Mesendoderm (in vitro differentiated cells): ENCODE data around the gene OSBPL1A.
"Not testable (repeated sequence)": the region's sequence is repeated elsewhere in the genome, so short reads cannot be mapped to it uniquely, and the experiment has no call there.

Source experiments
- DNase-seq: peaks from one replicate; pipeline ENCODE4 v3.0.0; 2013
- H2AK5ac ChIP-seq: 2 replicates; pipeline ENCODE4 v1.6.1; 2013; ENCODE audit warnings: low read length, inconsistent platforms
- H2BK120ac ChIP-seq: 2 replicates; pipeline ENCODE4 v1.6.1; 2013; ENCODE audit warnings: low read depth, mild to moderate bottlenecking, low read length, moderate library complexity, mixed read lengths
- H2BK15ac ChIP-seq: replicated peaks from 2 replicates; pipeline ENCODE4 v1.6.1; 2013; ENCODE audit warnings: low read depth, mild to moderate bottlenecking, moderate library complexity
- H2BK5ac ChIP-seq: 2 replicates; pipeline ENCODE4 v1.6.1; 2013; ENCODE audit warnings: low read length, inconsistent platforms
- H3K18ac ChIP-seq: 2 replicates; pipeline ENCODE4 v1.6.1; 2013; ENCODE audit warnings: mild to moderate bottlenecking, low read length, mixed read lengths
- H3K23ac ChIP-seq: one replicate; pipeline ENCODE4 v1.6.1; 2013; ENCODE audit warnings: low read length
- H3K27ac ChIP-seq: 2 replicates; pipeline ENCODE4 v1.5.1; 2013; ENCODE audit warnings: low read depth, mild to moderate bottlenecking, inconsistent platforms, low read length, moderate library complexity
- H3K27me3 ChIP-seq: 2 replicates; pipeline ENCODE4 v1.6.1; 2013; ENCODE audit warnings: low read length, control low read depth, mild to moderate bottlenecking, inconsistent platforms; ENCODE audit not compliant: insufficient read depth, poor library complexity
- H3K36me3 ChIP-seq: 2 replicates; pipeline ENCODE4 v1.6.1; 2013; ENCODE audit warnings: low read length, inconsistent platforms; ENCODE audit not compliant: control insufficient read depth, insufficient read depth
- H3K4ac ChIP-seq: one replicate; pipeline ENCODE4 v1.6.1; 2013; ENCODE audit warnings: low read depth, mild to moderate bottlenecking, low read length, moderate library complexity
- H3K4me1 ChIP-seq: 2 replicates; pipeline ENCODE4 v1.6.1; 2013; ENCODE audit warnings: low read depth, low read length, inconsistent platforms; ENCODE audit not compliant: control insufficient read depth
- H3K4me2 ChIP-seq: 2 replicates; pipeline ENCODE4 v1.6.1; 2013; ENCODE audit warnings: low read length
- H3K4me3 ChIP-seq: 2 replicates; pipeline ENCODE4 v1.5.1; 2013; ENCODE audit warnings: mild to moderate bottlenecking, low read length
- H3K56ac ChIP-seq: one replicate; pipeline ENCODE4 v1.6.1; 2013; ENCODE audit warnings: low read length
- H3K79me1 ChIP-seq: 2 replicates; pipeline ENCODE4 v1.6.1; 2013; ENCODE audit warnings: low read length, inconsistent platforms
- H3K79me2 ChIP-seq: 2 replicates; pipeline ENCODE4 v1.6.1; 2013; ENCODE audit warnings: mild to moderate bottlenecking, low read length; ENCODE audit not compliant: control insufficient read depth, insufficient read depth
- H3K9ac ChIP-seq: 2 replicates; pipeline ENCODE4 v1.6.1; 2013; ENCODE audit warnings: low read length, inconsistent platforms
- H4K5ac ChIP-seq: one replicate; pipeline ENCODE4 v1.6.1; 2013; ENCODE audit warnings: low read length
- H4K8ac ChIP-seq: one replicate; pipeline ENCODE4 v1.6.1; 2013; ENCODE audit warnings: low read depth, mild to moderate bottlenecking, control low read depth, low read length, moderate library complexity
- WGBS: extraction: QIAGEN DNeasy Blood & Tissue Kit; methylation state at CpG from one replicate; pipeline ENCODE4 v1.1.7; 2013; ENCODE audit warnings: low lambda C conversion rate, missing lambda C conversion rate; ENCODE audit not compliant: insufficient coverage; ENCODE audit errors: extremely low coverage; 5-methylcytosine and 5-hydroxymethylcytosine counted together

The OSBPL1A gene

DNA sequence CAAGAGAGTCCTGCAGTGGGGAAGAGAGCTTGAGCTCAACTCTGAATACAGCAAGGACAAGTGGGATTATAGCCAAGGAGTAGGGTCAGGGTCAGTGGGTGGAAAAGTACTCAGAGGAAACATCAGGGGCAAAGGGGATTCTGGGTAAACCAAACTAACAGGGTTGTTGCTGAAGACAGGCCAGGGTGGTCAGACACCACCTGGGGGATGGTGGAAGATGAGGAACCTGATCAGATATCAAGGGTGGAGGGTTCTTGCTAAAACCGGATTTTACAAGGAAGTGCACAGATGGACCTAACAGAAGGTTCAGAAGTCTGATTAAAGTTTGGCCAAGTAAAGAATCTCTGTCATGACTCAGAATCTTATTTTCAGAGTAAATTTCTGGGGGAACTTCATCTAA is 16.5 kb downstream of the OSBPL1A start:
- Histone ChIP-seq H3K23ac (no peak overlapping the region), H2AK5ac (no peak overlapping the region), H3K4me3 (no peak overlapping the region), H3K4me2 (no peak overlapping the region), H3K27me3 (no peaks in the 10 kb centered on the region), H3K27ac (no peak overlapping the region), H2BK5ac (no peak overlapping the region), H3K56ac (no peak overlapping the region), H3K36me3 (no peaks in the 10 kb centered on the region), H3K79me2 (no peaks in the 10 kb centered on the region), H3K4me1 (peaks cover 2% of the 10 kb centered on the region), H3K79me1 (no peaks in the 10 kb centered on the region), H3K18ac (no peak overlapping the region), H2BK120ac (no peak overlapping the region), H2BK15ac (no peak overlapping the region), H3K9ac (no peak overlapping the region), H3K4ac (no peak overlapping the region), H4K8ac (no peak overlapping the region), H4K5ac (no peak overlapping the region)
- DNase-seq, result no peak
- no CpG with 5 or more reads among the region's 1 CpG for WGBS

DNA sequence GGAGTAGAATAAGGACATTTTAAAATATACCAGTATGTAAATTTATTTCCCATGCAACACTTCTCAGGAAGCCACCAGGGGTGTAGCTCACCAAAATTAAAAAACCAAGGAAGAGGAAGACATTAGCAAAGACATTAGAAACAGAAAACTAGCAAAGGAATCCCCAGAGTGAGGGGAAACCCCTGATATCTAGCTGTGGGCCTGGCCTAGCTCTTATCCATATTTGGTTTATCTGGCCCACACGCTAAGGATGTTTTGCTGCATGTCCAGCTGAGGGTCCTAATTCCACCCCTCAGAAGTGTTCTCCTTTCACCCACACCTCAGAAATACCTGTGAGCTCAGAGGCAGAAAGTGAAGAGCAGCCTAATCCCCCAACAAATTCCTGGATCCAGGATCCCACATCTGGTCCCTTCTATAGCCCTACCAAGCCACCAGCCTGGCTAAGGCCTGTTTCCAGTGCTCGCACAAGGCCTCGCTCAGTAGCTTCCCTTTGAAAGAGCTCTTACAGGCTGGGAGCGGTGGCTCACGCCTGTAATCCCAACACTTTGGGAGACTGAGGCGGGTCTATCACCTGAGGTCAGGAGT is 17.4 kb downstream of the OSBPL1A start:
- Histone ChIP-seq H3K18ac (no peak overlapping the region), H3K4me3 (no peak overlapping the region), H3K79me1 (no peaks in the 10 kb centered on the region), H2AK5ac (no peak overlapping the region), H3K9ac (no peak overlapping the region), H3K27ac (no peak overlapping the region), H2BK15ac (no peak overlapping the region), H2BK120ac (no peak overlapping the region), H3K79me2 (no peaks in the 10 kb centered on the region), H3K4me1 (peaks cover 2% of the 10 kb centered on the region), H3K36me3 (no peaks in the 10 kb centered on the region), H3K23ac (no peak overlapping the region), H4K8ac (no peak overlapping the region), H3K56ac (peak overlapping the region; percentile 49), H2BK5ac (no peak overlapping the region), H3K4me2 (no peak overlapping the region), H3K4ac (no peak overlapping the region), H3K27me3 (no peaks in the 10 kb centered on the region), H4K5ac (no peak overlapping the region)
- WGBS, result no CpG with 5 or more reads among the region's 6 CpGs
- peak; percentile 37 for DNase-seq

DNA sequence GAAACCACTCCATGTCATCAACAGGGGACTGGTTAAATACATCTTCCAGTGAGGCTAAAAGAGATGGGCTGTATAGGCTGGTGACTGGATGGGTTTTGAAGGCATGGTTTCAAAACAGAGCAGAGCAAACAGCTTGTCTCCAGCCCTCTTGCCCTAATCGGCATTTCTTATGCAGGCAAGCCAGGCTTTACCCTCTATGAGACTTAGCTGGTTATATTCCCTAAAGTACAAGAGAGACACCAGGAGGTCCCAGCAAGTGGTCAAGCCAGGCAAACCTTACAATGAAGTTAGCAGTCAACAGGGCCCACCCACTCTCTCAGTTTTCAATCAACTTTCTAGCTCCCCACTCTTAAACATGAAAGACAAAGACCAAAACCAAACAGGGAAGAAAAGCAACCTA is 19.0 kb downstream of the OSBPL1A start:
- Histone ChIP-seq H3K4me3 (no peak overlapping the region), H3K4ac (no peak overlapping the region), H2BK5ac (no peak overlapping the region), H3K27ac (no peak overlapping the region), H3K4me1 (peaks cover 7% of the 10 kb centered on the region), H2BK15ac (no peak overlapping the region), H2AK5ac (no peak overlapping the region), H3K56ac (peak overlapping the region; percentile 17), H3K9ac (no peak overlapping the region), H3K79me2 (no peaks in the 10 kb centered on the region), H2BK120ac (no peak overlapping the region), H4K5ac (no peak overlapping the region), H3K4me2 (no peak overlapping the region), H3K27me3 (no peaks in the 10 kb centered on the region), H3K36me3 (no peaks in the 10 kb centered on the region), H3K18ac (peak overlapping the region; percentile 23), H3K79me1 (no peaks in the 10 kb centered on the region), H3K23ac (no peak overlapping the region), H4K8ac (no peak overlapping the region)
- WGBS, result no CpG with 5 or more reads among the region's 1 CpG
- no peak for DNase-seq

DNA sequence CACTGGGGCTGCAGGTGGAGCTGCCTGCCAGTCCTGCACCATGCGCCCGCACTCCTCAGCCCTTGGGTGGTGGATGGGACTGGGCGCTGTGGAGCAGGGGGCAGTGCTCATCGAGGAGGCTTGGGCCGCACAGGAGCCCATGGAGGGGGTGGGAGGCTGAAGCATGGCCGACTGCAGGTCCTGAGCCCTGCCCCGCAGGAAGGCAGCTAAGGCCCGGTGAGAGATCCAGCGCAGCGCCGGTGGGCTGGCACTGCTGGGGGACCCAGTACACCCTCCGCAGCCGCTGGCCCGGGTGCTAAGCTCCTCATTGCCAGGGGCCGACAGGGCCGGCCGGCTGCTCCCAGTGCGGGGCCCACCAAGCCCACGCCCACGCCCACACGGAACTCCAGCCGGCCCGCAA is 21.1 kb downstream of the OSBPL1A start:
- not testable (repeated sequence) for H3K36me3 ChIP-seq, H3K4me3 ChIP-seq, H3K79me1 ChIP-seq, H2AK5ac ChIP-seq, H3K18ac ChIP-seq, H2BK15ac ChIP-seq, H3K27me3 ChIP-seq, H3K4ac ChIP-seq, H4K5ac ChIP-seq, H3K4me2 ChIP-seq, H3K56ac ChIP-seq, H3K4me1 ChIP-seq, DNase-seq, H3K9ac ChIP-seq, H3K27ac ChIP-seq, H2BK120ac ChIP-seq, H4K8ac ChIP-seq, H2BK5ac ChIP-seq, H3K79me2 ChIP-seq, H3K23ac ChIP-seq
- WGBS, result no CpG with 5 or more reads among the region's 23 CpGs

DNA sequence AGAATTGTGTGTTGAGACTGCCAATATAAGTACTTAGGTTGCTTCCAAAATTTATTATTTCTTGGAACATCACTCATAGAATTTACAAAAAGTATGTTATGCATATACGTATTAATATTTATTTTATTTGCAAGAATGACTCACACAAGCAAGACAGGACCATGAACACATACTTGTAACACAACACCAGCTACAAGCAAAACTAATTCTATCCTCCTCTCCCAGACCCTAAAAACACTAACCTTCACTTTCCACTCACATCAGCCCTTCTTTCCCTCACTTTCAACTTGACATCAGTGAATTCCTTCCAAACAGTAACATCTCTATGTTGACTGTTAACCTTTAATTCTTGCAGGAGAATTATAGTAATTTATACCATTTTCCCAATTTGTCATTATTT is 24.3 kb downstream of the OSBPL1A start:
- H3K27me3 ChIP-seq, result no peaks in the 10 kb centered on the region

DNA sequence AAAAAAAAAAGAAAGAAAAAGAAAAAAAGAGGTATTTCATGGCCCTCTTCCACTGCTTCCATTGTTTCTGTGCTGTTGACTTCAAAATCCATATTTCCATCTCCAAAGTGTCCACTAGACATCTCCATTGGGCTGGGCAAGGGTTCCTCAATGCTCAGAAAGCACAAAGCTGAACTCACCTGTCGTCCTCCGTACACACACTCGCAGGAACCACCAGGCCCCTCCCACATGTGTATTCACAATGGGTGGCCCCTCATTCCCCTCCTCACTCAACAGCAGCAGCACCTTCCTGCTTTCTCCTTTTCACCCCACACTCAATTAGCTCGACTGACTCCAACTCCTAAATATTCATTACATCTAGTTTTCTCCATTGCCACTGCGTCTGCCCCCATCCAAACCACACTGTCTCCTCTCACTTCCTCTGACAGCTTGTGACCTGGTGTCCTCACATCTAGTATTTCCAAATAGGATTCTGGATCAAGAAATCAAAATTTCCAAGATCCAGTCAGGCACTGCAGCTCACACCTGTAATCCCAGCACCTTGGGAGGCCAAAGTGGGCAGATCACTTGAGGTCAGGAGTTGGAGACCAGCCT is 25.2 kb downstream of the OSBPL1A start:
- no peaks in the 10 kb centered on the region for H3K36me3 ChIP-seq
- DNase-seq, result no peak
- WGBS, result no CpG with 5 or more reads among the region's 5 CpGs

More for the DNA sequence above, 24.3 kb downstream of the OSBPL1A start:
- Histone ChIP-seq H4K8ac (no peak overlapping the region), H3K79me2 (no peaks in the 10 kb centered on the region), H2AK5ac (no peak overlapping the region), H3K23ac (no peak overlapping the region), H3K18ac (no peak overlapping the region), H2BK15ac (no peak overlapping the region), H4K5ac (no peak overlapping the region), H3K4me3 (no peak overlapping the region), H3K36me3 (no peaks in the 10 kb centered on the region), H2BK120ac (no peak overlapping the region), H3K9ac (no peak overlapping the region), H3K4me2 (no peak overlapping the region), H3K56ac (no peak overlapping the region), H3K4me1 (peaks cover 15% of the 10 kb centered on the region), H2BK5ac (no peak overlapping the region), H3K79me1 (no peaks in the 10 kb centered on the region), H3K4ac (no peak overlapping the region), H3K27ac (no peak overlapping the region)
- DNase-seq, result no peak
- WGBS, result no CpG with 5 or more reads among the region's 1 CpG

More for the DNA sequence above, 25.2 kb downstream of the OSBPL1A start:
- Histone ChIP-seq H3K27me3 (no peaks in the 10 kb centered on the region), H3K79me1 (no peaks in the 10 kb centered on the region), H3K56ac (no peak overlapping the region), H3K4me3 (no peak overlapping the region), H2BK15ac (no peak overlapping the region), H3K27ac (no peak overlapping the region), H3K4me2 (no peak overlapping the region), H3K4ac (no peak overlapping the region), H3K4me1 (peaks cover 15% of the 10 kb centered on the region), H4K5ac (no peak overlapping the region), H2BK5ac (no peak overlapping the region), H2BK120ac (no peak overlapping the region), H3K79me2 (no peaks in the 10 kb centered on the region), H3K9ac (no peak overlapping the region), H2AK5ac (no peak overlapping the region), H3K18ac (no peak overlapping the region), H3K23ac (no peak overlapping the region), H4K8ac (no peak overlapping the region)
